ENCODE results near the gene TUBGCP6. TPM values are rescaled to one million over a fixed set of nuclear protein-coding genes. Genes with fewer than 3 reads are reported as not detected.

TUBGCP6 gene
- total and polyA plus RNA-seq, 11 donors = 11.6 to 28.8 (median 17.7) TPM

DNA sequence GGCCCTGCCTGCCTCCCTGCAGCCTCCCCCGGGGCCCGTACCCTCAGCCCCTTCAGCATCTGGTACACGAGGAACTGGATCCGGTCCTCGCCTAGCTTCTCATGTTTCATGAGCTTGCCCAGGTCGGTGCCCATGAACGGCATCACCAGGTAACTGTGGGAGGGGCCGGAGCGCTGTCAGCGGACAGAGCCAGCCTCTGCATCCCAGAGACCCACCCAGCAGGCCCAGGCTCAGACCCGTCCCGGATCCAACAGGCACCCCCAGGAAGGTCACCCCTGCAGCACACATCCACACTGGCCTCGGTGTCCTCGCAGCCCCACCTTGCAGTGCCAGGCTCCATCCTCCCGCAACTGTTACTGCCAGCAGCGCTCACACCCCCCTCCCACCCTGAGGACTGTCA lies 12.2 kb upstream of the TUBGCP6 start:
- intact Hi-C loops (cut with DNase I) = loop anchor here in 2 of 10 donors (10.0 kb wide), 1 partner anchor 248 kb away; the partner anchor contains the start of genes LMF2 (in 2 of the 2) and NCAPH2 (in 2 of the 2)
- 80 to 90% (median 85%) methylated on average over 1 to 16 of the region's 16 CpGs for WGBS, 4 donors
- peaks cover 0 to 6% (median 0%) of the 10 kb centered on the region in 9 donors for H3K27me3 ChIP-seq
- no peaks in the 10 kb centered on the region for H3K9me3 ChIP-seq
- ATAC-seq = no peak
- peaks cover 3 to 40% (median 12%) of the 10 kb centered on the region in 12 donors for H3K4me1 ChIP-seq
- no peak for TF ChIP-seq POLR2A (IDR thresholded peaks at IDR 0.05)
- TF ChIP-seq, protein P1, sequence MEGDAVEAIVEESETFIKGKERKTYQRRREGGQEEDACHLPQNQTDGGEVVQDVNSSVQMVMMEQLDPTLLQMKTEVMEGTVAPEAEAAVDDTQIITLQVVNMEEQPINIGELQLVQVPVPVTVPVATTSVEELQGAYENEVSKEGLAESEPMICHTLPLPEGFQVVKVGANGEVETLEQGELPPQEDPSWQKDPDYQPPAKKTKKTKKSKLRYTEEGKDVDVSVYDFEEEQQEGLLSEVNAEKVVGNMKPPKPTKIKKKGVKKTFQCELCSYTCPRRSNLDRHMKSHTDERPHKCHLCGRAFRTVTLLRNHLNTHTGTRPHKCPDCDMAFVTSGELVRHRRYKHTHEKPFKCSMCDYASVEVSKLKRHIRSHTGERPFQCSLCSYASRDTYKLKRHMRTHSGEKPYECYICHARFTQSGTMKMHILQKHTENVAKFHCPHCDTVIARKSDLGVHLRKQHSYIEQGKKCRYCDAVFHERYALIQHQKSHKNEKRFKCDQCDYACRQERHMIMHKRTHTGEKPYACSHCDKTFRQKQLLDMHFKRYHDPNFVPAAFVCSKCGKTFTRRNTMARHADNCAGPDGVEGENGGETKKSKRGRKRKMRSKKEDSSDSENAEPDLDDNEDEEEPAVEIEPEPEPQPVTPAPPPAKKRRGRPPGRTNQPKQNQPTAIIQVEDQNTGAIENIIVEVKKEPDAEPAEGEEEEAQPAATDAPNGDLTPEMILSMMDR (IDR thresholded peaks at IDR 0.05) = no peak
- no peak for DNase-seq
- no peak overlapping the region for H3K27ac ChIP-seq
- H3K4me3 ChIP-seq = no peak overlapping the region
- H3K36me3 ChIP-seq = peaks cover 0 to 11% (median 0%) of the 10 kb centered on the region in 9 donors

DNA sequence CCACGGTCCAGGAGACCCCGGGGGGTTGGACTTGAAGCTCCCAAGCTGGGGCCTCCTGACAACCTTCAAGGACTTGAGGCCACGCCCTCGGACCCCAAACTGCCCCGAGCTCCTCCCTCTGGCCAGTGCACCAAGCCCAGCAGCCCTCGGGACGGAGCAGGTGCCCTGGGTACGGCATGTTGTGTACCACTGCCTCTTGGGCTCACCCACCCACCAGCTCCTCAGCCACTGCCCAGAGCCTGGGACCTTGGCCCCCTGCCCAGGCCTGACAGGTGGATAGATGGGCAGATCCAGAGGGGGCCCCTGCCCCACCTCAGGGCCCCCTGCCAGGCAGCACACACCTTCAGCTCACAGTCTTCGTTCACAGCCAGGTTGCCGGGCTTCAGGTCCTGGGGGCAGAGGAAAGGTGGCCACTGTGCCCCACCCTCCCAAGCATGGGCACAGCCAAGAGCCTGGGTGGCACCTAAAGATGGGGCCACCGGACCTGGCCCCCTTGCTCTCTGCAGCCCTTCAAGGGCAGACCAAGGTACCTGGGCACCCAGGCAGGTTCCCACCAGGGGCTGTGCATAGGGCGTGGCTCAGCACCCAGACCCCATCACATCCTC lies 11.5 kb upstream of the TUBGCP6 start:
- Histone ChIP-seq H3K9me3 (no peaks in the 10 kb centered on the region), H3K36me3 (peaks cover 0 to 11% (median 0%) of the 10 kb centered on the region in 9 donors), H3K27ac (no peak overlapping the region), H3K4me1 (peaks cover 3 to 41% (median 16%) of the 10 kb centered on the region in 12 donors), H3K27me3 (peaks cover 0 to 6% (median 0%) of the 10 kb centered on the region in 9 donors), H3K4me3 (no peak overlapping the region)
- TF ChIP-seq, protein P1 (IDR thresholded peaks at IDR 0.05) = no peak
- no peak for TF ChIP-seq POLR2A (IDR thresholded peaks at IDR 0.05)
- intact Hi-C loops (cut with DNase I) = loop anchor here in 2 of 10 donors (10.0 kb wide), 1 partner anchor 248 kb away; the partner anchor contains the start of genes LMF2 (in 2 of the 2) and NCAPH2 (in 2 of the 2)
- DNase-seq (no peak), ATAC-seq (no peak)
- WGBS, 4 donors = 92 to 100% (median 95%) methylated on average over 2 to 12 of the region's 12 CpGs

DNA sequence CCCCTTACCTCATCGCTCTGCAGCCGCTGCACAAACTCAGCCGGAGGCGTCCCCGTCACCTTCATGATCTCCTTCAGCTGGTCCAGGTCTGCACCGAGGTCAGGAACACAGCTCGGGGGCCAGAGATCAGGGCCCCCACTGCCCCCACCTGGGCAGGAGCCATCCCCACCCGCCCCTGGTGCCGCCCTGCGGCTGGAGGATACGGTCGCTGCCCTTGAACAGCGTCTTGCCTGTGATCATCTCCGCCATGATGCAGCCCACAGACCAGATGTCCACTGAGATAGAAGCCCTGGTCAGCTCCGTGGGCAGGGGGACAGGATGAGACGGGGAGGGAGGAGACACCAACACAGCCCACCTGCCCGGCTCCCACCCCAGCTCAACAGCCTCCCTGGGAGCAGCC lies 10.8 kb upstream of the TUBGCP6 start:
- Histone ChIP-seq H3K36me3 (peaks cover 0 to 11% (median 0%) of the 10 kb centered on the region in 9 donors), H3K9me3 (no peaks in the 10 kb centered on the region), H3K4me3 (no peak overlapping the region), H3K27me3 (peaks cover 0 to 4% (median 0%) of the 10 kb centered on the region in 9 donors), H3K27ac (no peak overlapping the region), H3K4me1 (peaks cover under 1 to 43% (median 15%) of the 10 kb centered on the region in 12 donors)
- WGBS, 4 donors = 89 to 96% (median 92%) methylated on average over 10 to 17 of the region's 17 CpGs
- ATAC-seq (no peak), DNase-seq (no peak)
- TF ChIP-seq, protein P1 (IDR thresholded peaks at IDR 0.05) = no peak
- TF ChIP-seq POLR2A (IDR thresholded peaks at IDR 0.05) = no peak
- intact Hi-C loops (cut with DNase I) = loop anchor here in 2 of 10 donors (10.0 kb wide), 1 partner anchor 249 kb away; the partner anchor contains the start of genes LMF2 (in 2 of the 2) and NCAPH2 (in 2 of the 2)

DNA sequence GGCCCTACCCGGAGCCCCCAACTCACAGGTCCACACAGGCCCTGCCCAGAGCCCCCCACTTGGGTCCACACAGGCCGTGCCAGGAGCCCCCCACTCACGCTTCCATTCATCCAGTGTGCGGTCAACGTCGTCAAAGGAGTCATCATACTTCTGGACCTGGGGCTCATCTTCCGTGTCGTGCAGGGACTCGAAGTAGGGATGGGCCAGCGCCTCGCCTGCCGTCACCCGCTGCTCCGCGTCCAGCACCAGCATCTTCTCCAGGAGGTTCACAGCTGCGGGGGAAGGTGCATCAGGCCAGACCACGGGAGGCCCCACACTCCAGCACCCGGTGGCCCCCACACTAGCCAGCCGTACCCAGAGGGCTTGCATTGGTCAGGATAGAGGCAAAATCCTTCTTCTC lies 10.3 kb upstream of the TUBGCP6 start:
- ATAC-seq = no peak
- TF ChIP-seq POLR2A (IDR thresholded peaks at IDR 0.05) = no peak
- TF ChIP-seq, protein P1 (IDR thresholded peaks at IDR 0.05) = no peak
- no peaks in the 10 kb centered on the region for H3K27me3 ChIP-seq
- no peaks in the 10 kb centered on the region for H3K9me3 ChIP-seq
- DNase-seq = no peak
- peaks cover 2 to 43% (median 16%) of the 10 kb centered on the region in 12 donors for H3K4me1 ChIP-seq
- peaks cover 0 to 11% (median 0%) of the 10 kb centered on the region in 9 donors for H3K36me3 ChIP-seq
- no peak overlapping the region for H3K27ac ChIP-seq
- intact Hi-C loops (cut with DNase I) = loop anchor here in 2 of 10 donors (10.0 kb wide), 1 partner anchor 250 kb away; the partner anchor contains the start of genes LMF2 (in 2 of the 2) and NCAPH2 (in 2 of the 2)
- H3K4me3 ChIP-seq = no peak overlapping the region
- WGBS, 4 donors = 88 to 97% (median 89%) methylated on average over 14 to 19 of the region's 19 CpGs

Data from heart left ventricle (tissue), 16 donors.